GM12801 (cell line): Measurements from ENCODE around the gene SERP2.

Experiments used
- TF ChIP-seq, protein P1 (sequence below): IDR thresholded peaks from one replicate; pipeline ENCODE4 v1.5.1; 2011; ENCODE audit warnings: control low read depth; ENCODE audit not compliant: insufficient read length; ENCODE audit errors: extremely low read depth

SERP2 gene

DNA sequence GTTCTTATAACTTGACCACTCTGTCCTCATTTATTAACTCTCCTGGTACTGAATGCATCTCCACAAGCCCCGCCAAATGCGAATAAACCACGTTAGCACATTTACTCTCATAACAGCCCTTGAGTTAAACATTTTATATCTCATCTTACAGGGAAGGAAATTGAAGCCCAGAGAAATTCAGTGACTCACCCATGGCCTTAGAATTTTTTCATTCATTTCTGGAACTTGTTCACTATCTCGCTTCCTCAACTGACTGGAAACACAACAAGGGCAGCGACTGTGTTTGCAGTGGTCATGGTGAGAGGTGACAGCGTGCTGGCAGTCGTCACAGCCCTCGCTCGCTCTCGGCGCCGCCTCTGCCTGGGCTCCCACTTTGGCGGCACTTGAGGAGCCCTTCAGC, 39.5 kb downstream of the SERP2 start:
- TF ChIP-seq, protein P1, sequence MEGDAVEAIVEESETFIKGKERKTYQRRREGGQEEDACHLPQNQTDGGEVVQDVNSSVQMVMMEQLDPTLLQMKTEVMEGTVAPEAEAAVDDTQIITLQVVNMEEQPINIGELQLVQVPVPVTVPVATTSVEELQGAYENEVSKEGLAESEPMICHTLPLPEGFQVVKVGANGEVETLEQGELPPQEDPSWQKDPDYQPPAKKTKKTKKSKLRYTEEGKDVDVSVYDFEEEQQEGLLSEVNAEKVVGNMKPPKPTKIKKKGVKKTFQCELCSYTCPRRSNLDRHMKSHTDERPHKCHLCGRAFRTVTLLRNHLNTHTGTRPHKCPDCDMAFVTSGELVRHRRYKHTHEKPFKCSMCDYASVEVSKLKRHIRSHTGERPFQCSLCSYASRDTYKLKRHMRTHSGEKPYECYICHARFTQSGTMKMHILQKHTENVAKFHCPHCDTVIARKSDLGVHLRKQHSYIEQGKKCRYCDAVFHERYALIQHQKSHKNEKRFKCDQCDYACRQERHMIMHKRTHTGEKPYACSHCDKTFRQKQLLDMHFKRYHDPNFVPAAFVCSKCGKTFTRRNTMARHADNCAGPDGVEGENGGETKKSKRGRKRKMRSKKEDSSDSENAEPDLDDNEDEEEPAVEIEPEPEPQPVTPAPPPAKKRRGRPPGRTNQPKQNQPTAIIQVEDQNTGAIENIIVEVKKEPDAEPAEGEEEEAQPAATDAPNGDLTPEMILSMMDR, result no peak

DNA sequence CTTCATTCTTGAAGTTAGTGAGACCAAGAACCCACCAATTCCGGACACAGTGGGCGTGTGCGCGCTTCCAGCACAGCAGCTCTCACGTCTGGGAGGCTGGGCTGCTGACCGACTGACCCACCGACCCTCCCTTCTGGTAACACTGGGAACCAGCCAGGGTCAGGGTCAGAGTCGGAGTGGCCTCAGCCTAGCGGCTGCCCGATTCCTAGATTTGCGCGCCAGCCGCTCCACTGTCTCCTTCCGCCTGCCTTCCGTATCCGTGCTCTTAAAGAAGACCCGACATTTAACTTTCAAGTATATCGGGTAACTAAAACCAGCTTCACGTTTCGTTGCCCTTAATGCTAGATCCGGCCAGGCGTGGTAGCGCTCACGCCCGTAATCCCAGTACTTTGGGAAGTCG, 41.1 kb downstream of the SERP2 start:
- TF ChIP-seq, protein P1, result no peak

DNA sequence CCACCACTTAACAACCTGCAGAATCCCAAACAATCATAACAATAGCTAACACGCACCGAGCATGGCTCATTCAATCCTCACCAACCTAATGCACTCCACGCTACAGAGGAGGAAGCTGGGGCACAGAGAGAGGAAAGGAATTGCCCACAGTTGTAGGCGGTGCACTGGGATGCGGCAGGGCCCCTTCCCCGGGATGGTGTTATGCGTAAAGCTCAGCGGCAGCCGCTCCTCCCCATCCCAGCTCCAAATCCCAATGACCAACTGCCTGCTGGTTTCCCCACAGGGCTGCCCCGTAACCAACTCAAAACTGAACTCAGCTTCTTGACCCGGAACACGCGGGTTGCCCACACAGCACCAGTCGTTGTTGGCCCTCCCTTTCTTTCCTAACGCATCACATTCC, 42.2 kb downstream of the SERP2 start:
- TF ChIP-seq, protein P1, result no peak

DNA sequence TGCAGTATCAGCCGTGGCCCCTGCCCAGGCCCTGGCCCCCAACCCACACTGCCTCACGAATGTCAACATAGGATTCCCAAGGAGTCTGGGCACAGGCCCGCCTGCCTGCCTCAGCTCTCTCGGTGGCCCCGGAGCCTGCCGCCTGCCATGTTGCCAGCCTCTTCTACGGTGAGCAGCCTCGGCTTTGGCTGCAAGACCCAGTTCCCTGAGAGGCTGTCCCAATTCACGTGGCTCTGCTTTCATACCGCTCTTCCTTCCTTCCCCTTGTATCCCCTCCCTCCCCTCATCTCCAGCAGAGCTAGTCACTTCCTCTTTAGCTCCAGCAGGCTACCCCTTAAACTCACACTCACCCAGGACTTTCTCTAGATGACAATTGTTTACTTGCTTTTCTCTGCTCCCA, 42.7 kb downstream of the SERP2 start:
- TF ChIP-seq, protein P1, result no peak

DNA sequence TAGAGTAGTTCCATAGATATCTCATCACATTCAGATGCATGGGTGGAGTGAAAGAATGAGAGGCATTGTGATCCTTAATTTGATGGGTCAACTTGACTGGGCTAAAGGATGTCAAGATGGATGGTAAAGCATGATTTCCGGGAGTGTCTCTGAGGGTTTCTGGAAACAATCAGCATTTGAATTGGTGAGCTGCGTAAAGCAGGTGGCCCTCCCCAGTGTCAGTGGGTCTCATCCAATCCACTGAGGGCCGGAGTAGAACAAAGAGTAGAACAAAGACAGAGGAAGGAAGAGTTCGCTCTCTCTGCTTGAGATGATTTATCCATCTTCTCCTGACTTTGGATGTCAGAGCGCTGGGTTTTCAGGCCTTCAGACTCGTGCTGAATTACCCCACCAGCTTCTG, 43.1 kb downstream of the SERP2 start:
- TF ChIP-seq, protein P1, result no peak

DNA sequence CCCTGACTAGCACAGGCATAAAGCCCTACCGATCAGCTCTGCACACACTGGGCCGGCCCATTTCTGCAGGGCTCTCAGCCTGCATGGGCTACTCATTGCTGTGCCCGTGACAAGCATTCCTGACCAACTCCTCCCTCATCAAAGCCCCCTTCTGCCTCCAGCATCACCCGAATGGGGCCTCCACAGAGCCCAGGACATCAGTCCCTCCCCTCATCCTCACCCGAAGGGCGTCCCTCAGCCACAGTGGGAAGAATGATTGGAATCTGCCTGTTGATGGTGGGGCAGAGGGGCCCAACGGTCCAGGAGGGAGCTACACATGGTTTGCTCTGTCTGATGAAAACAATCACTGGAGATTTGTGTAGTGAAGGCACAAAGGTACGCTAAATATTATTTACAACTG, 43.8 kb downstream of the SERP2 start:
- TF ChIP-seq, protein P1, result no peak

DNA sequence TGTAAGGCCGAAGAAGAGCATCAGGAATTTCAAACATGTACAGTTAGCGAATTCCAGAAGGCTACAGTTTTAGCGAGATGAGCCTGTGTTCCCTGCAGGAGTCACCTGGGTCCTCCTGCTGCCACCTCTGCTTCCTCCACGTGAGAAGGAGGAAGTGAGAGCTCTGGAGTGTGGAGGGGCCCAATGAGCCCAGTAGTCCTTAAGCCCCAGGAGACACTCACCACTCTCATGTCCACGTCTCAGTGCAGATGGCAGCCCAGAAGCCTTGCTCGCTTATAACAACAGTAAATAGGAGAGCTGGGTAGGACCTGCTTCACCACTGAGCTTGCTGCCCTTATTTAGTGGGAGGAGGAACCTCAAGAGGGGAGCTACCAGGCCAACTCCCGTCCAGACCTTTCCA, 44.3 kb downstream of the SERP2 start:
- TF ChIP-seq, protein P1, result no peak
